GM12872 (cell line): Measurements from ENCODE around the gene RER1.

Experiments
- CTCF ChIP-seq: IDR thresholded peaks from 3 replicates; pipeline ENCODE4 v1.5.1; 2011; ENCODE audit warnings: low read depth, mild to moderate bottlenecking, low read length, moderate library complexity; ENCODE audit not compliant: insufficient read depth

Gene RER1

GRCh38 chr1:2376261-2376741, 15.3 kb upstream of the RER1 start:
- TF ChIP-seq CTCF = no peak

DNA sequence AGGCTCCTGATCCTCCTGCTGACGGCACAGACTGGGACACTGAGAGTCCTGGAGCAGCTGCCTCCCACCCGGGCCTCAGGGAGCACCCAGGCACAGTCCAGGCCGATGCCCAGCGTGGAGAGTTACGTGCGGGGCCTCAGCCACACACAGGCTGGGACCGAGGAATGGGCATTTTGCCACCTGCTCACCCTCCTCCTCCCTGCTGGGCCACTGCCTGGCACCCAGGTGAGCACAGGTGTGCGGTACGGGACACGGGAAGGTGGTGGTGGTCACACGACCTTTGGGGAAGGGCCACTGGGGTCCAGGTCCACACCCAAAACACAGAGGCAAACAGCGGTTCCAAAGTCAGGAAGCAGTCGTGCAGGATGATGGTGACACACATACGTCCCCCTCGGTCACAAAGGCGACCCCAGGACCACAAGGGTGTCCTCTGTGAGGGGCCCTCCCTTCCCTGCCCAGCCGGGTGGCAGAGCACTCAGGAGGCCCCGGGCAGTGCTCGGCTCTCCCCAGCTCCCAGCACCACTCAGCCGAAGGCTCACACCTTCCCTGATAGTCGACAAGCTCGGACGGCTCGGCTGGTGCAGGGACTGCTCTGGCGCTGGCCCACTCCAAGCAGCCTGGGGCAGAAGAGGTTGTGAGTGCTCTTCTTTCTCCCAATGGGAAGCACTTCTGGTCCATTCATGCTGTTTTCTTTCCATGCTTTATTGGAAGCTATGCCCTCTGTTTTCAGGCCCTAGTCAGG, 14.5 kb upstream of the RER1 start:
- TF ChIP-seq CTCF = no peak

DNA sequence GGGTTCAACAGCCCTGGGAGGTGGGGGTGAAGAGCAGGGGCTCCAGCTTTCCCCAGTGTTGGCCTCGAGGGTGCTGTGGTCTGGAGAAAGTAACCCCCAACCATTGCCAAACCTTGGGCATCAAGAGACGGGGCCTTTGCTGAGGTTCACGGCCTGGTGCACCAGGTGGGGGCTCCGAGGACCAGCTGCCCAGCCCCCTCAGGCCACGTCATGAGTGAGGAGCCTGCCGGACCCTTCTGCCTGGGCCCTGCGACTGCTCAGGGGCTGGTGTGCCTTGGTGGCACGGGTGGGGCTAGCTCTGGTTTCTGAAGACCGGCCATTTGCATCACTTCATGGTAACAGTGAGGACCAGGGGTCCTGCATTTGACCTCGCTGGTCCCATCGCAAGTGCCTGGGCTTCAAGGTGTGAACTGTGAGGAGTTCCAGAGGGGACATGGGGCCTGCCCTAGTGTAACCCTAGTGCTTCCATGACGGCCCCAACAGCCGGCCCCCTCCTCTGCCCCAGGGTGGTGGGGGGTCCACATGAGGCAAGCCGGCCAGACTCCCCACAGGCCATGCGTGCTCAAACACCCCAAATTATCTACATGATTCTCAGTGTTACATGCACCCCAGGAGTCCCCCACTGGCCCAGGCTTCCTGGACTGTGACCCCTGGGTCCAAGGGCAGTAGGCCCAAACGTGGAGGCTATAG, 13.7 kb upstream of the RER1 start:
- no peak for TF ChIP-seq CTCF

DNA sequence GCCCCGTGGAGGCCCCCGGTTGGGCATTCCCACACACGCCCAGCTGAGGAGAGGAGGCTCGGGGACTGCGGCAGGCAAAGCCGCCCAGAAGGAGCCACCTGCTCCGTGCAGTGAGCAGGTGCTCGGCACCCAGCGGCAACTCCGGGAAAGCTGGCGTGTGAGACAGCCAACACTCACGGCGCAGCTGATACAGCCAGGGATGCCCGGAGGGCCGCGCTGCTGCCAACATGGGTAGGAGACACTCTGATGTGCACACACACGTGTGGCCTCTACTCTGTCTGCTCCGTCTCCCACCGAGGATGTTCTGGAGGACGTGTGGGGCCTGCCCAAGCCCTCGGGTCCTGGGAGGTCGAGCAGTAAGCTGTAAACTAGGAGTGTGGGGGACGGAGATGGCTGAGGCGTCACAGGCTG, 13.2 kb upstream of the RER1 start:
- TF ChIP-seq CTCF = no peak

- TF ChIP-seq CTCF = no peak
Observed at GRCh38 chr1:2378956-2379732, 12.5 kb upstream of the RER1 start.

DNA sequence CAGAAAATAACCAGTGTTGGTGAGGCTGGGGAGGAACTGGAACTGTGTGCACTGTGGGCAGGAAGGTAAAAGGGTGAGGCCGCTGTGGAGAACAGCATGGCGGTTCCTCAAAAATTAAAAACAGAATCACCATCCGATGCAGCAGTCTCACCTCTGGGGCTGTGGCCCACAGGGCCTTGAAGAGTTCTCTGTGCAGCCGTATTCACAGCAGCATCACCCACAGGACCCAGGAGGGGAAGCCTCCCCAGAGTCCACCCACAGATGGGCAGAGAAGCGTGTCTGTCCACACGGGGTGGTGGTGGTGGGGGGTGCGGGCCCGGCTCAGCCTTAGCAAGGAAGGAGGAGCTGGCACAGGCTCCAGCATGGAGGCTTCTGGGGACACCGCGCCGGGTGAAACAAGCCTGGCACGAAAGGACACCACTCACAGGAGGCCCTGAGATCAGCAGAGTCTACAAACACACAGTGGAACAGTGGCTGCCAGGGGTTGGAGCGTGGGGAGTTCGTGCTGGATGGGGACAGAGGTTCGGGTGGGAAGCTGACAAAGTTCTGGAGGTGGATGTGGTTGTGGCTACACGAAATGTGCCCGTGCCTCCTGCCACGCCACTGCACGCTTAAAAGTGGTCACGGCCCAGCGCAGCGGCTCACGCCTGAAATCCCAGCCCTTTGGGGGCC, 11.8 kb upstream of the RER1 start:
- no peak for TF ChIP-seq CTCF
